Thoracic aorta (tissue), 2 donors: ENCODE measurements around the gene TADA3. TPM values are rescaled to one million over a fixed set of nuclear protein-coding genes. Genes with fewer than 3 reads are reported as not detected.

ENCODE experiments used
- ATAC-seq: fragments of 150-250 bp; one replicate; pipeline ENCODE4 v1.8.0; 2017; ENCODE audit warnings: low read depth; ENCODE audit not compliant: insufficient number of reproducible peaks, low FRiP score
- DNase-seq: peaks from one replicate; pipeline ENCODE4 v3.0.0-alpha.2; 2020; ENCODE audit warnings: low spot score
- H3K27ac ChIP-seq, 2 donors: fragments of 200-600 bp; sonication (generic); 1 replicate in 1 of 2; 2 replicates in 1 of 2; pipeline ENCODE4 v1.5.1; 2016; ENCODE audit warnings: mild to moderate bottlenecking in 2 of 2, moderate library complexity in 2 of 2
- H3K27me3 ChIP-seq: fragments of 200-600 bp; sonication (generic); replicated peaks from 2 replicates; pipeline ENCODE4 v1.6.0; 2016; ENCODE audit warnings: mild to moderate bottlenecking; ENCODE audit not compliant: insufficient read depth
- H3K36me3 ChIP-seq: fragments of 200-600 bp; sonication (generic); one replicate; pipeline ENCODE4 v1.5.1; 2016
- H3K4me1 ChIP-seq, 2 donors: fragments of 200-600 bp; sonication (generic); 1 replicate in 1 of 2; 2 replicates in 1 of 2; pipeline versions ENCODE4 v1.5.1 to v1.6.0; 2016; ENCODE audit warnings: low read depth in 2 of 2, mild to moderate bottlenecking in 1 of 2; ENCODE audit not compliant: control insufficient read depth in 1 of 2
- H3K4me3 ChIP-seq: fragments of 200-600 bp; sonication (generic); 2 replicates; pipeline ENCODE4 v1.5.1; 2016; ENCODE audit warnings: mild to moderate bottlenecking
- H3K9me3 ChIP-seq: fragments of 200-600 bp; sonication (generic); 2 replicates; pipeline ENCODE4 v1.5.1; 2016
- CTCF ChIP-seq: fragments of 200-600 bp; sonication (generic); IDR thresholded peaks from one replicate; pipeline ENCODE4 v1.5.1; 2019; ENCODE audit warnings: antibody characterized with exemption
- total RNA-seq, 2 donors: library from RNA; depleted of rRNA; stranded (reverse); fragments of >200 nt; gene quantifications; one replicate each; pipeline versions ENCODE4 v1.1.0 to v1.2.3, GENCODE V29; 2016

The TADA3 gene
- total RNA-seq, 2 donors from 2014 or later: 61.7 to 73.6 TPM

GRCh38 chr3:9826815-9827573 lies 34.7 kb upstream of the TADA3 start:
- Histone ChIP-seq H3K36me3 (peaks cover 7% of the 10 kb centered on the region), H3K27me3 (no peaks in the 10 kb centered on the region), H3K4me1 (no peaks in the 10 kb centered on the region), H3K27ac (no peak overlapping the region), H3K4me3 (no peak overlapping the region), H3K9me3 (no peaks in the 10 kb centered on the region)
- ATAC-seq (no peak), DNase-seq (no peak)
- TF ChIP-seq CTCF: no peak

GRCh38 chr3:9825451-9826040 lies 33.3 kb upstream of the TADA3 start:
- no peak for DNase-seq
- TF ChIP-seq CTCF: no peak
- H3K27me3 ChIP-seq: no peaks in the 10 kb centered on the region
- no peak overlapping the region for H3K27ac ChIP-seq
- peaks cover 7% of the 10 kb centered on the region for H3K36me3 ChIP-seq
- no peaks in the 10 kb centered on the region for H3K4me1 ChIP-seq
- no peak overlapping the region for H3K4me3 ChIP-seq
- no peak for ATAC-seq
- H3K9me3 ChIP-seq: no peaks in the 10 kb centered on the region

- Histone ChIP-seq H3K4me1 (no peaks in the 10 kb centered on the region), H3K27me3 (no peaks in the 10 kb centered on the region), H3K27ac (no peak overlapping the region), H3K36me3 (peaks cover 10% of the 10 kb centered on the region), H3K9me3 (no peaks in the 10 kb centered on the region), H3K4me3 (no peak overlapping the region)
- TF ChIP-seq CTCF: no peak
- ATAC-seq (no peak), DNase-seq (no peak)
Observed at GRCh38 chr3:9820946-9821345, 28.7 kb upstream of the TADA3 start.

GRCh38 chr3:9820543-9820942 lies 28.3 kb upstream of the TADA3 start:
- Histone ChIP-seq H3K27ac (no peak overlapping the region), H3K36me3 (peaks cover 10% of the 10 kb centered on the region), H3K4me3 (no peak overlapping the region), H3K4me1 (no peaks in the 10 kb centered on the region), H3K27me3 (no peaks in the 10 kb centered on the region), H3K9me3 (no peaks in the 10 kb centered on the region)
- no peak for ATAC-seq
- no peak for TF ChIP-seq CTCF
- no peak for DNase-seq

- no peak for TF ChIP-seq CTCF
- Histone ChIP-seq H3K4me1 (no peaks in the 10 kb centered on the region), H3K27me3 (no peaks in the 10 kb centered on the region), H3K27ac (no peak overlapping the region), H3K4me3 (no peak overlapping the region), H3K36me3 (peaks cover 10% of the 10 kb centered on the region), H3K9me3 (no peaks in the 10 kb centered on the region)
- DNase-seq (no peak), ATAC-seq (no peak)
Observed at GRCh38 chr3:9818666-9819335, 26.5 kb upstream of the TADA3 start.
